ENCODE measurements around the gene KY. TPM values are rescaled to one million over a fixed set of nuclear protein-coding genes. Genes with fewer than 3 reads are reported as not detected.

The KY gene
- total RNA-seq, 1 donor from 2014 or later: 12.1 TPM

DNA sequence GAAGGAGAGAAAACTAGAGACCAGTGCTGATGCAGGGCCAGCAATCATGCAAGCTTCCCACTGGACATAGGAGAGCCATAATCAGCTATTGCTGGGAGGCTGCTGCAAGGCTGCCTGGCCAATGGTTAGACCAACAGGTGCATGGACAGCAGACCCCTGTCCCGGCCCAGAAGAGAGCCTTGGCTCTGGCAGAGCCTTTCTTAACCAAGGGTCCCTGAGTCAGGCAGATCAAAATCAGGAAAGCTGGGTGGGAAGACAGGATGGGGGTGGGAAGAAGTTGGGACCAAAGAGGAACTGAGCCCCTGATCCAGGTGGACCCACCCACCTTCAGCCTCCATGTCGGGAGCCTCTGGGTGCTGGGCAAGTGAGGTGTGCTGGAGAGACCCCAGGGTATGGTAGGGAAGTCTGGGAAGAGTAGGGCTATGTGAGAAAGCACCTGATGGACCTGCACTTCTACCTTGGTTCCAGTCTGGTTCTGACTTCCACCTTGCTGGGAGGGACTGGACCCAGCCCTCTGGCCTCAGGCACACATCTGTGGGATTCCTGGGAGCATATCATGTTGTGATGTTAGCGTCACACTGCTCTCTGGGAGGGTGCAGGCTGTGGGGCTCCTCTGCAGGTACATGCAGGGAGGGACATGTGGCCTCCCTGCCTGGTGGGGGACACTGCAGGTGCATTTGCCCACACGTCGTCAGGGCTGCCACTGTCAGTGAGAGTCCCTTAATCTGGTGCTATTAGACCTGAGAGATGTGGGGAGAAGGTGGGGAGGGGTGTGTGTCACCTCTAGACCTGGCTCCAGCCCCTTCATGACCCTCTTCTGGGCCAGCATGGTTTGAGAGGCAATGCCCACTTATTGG is 24.7 kb downstream of the KY start:
- Histone ChIP-seq H3K4me1 (no peaks in the 10 kb centered on the region), H3K4me3 (no peak overlapping the region), H3K27me3 (ENCODE audit: low read depth) (no peaks in the 10 kb centered on the region), H3K9me3 (replicated peaks) (peaks cover 15% of the 10 kb centered on the region), H3K27ac (replicated peaks) (no peak overlapping the region), H3K36me3 (peaks cover 15% of the 10 kb centered on the region)
- no peak for DNase-seq
- TF ChIP-seq, protein P1, sequence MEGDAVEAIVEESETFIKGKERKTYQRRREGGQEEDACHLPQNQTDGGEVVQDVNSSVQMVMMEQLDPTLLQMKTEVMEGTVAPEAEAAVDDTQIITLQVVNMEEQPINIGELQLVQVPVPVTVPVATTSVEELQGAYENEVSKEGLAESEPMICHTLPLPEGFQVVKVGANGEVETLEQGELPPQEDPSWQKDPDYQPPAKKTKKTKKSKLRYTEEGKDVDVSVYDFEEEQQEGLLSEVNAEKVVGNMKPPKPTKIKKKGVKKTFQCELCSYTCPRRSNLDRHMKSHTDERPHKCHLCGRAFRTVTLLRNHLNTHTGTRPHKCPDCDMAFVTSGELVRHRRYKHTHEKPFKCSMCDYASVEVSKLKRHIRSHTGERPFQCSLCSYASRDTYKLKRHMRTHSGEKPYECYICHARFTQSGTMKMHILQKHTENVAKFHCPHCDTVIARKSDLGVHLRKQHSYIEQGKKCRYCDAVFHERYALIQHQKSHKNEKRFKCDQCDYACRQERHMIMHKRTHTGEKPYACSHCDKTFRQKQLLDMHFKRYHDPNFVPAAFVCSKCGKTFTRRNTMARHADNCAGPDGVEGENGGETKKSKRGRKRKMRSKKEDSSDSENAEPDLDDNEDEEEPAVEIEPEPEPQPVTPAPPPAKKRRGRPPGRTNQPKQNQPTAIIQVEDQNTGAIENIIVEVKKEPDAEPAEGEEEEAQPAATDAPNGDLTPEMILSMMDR (IDR thresholded peaks at IDR 0.05; ENCODE audit: borderline replicate concordance): no peak
- intact Hi-C loops (cut with micrococcal nuclease): no loop called here

DNA sequence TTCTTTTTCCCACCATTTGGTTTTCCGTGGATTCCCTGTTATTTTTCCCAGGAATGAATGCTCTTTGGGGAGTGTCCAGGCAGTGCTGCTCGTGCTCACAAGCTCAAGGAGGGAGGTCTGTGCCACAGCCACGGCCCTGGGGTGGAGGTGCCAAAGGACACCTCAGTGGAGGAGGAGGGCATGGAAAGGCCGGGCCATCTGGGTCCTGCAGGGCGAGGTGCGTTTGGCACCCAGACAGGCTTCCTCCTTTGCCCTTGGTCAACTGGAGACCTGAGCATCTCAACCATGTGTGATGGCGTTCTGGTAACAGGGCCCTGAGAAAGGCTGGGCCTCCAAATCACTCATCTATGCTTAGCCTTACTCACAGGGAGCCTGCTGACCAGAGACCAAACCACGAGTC is 25.4 kb downstream of the KY start:
- Histone ChIP-seq H3K27me3 (ENCODE audit: low read depth) (no peaks in the 10 kb centered on the region), H3K27ac (replicated peaks) (no peak overlapping the region), H3K4me1 (no peaks in the 10 kb centered on the region), H3K9me3 (replicated peaks) (peaks cover 9% of the 10 kb centered on the region), H3K36me3 (peaks cover 15% of the 10 kb centered on the region), H3K4me3 (no peak overlapping the region)
- DNase-seq: no peak
- intact Hi-C loops (cut with micrococcal nuclease): no loop called here
- TF ChIP-seq, protein P1 (IDR thresholded peaks at IDR 0.05; ENCODE audit: borderline replicate concordance): no peak

DNA sequence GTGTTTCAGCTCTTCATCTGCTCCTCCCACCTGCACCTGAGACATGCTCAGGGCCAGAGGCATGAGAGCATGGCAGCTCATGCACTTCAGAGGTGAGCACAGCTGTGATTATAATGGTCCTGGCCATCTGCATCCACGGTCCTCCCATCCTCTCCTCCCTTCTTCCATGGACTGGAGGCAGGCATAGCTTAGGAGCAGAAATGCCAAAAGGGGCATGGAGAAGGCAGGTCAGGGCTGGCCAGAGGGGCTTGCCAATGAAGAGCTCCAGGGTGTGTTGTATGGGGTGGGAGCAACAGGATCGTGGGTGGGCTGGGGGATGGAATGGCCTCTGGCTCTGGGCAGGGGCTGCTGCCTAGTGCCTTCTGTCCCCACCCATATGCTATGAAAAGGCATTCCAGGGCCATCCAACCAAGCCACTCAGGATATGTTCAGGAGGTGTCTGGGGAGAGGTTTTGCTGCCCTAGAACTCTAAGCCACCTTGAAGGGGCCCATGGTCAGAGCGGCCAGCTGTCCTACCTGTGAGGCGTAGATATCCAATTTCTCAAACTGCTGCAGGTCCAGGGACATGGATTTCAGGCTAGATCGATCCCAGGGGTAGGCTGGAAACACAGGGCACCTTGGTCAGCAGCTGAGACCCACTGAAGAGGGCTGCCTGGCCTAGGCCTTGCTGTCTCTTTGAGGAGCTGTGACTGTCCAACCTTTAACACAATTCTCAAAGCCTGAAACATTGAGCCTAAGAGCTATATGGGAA is 26.1 kb downstream of the KY start:
- H3K36me3 ChIP-seq: peaks cover 18% of the 10 kb centered on the region
- TF ChIP-seq, protein P1 (IDR thresholded peaks at IDR 0.05; ENCODE audit: borderline replicate concordance): no peak
- H3K27me3 ChIP-seq (ENCODE audit: low read depth): no peaks in the 10 kb centered on the region
- H3K27ac ChIP-seq (replicated peaks): no peak overlapping the region
- peaks cover 1% of the 10 kb centered on the region for H3K9me3 ChIP-seq (replicated peaks)
- intact Hi-C loops (cut with micrococcal nuclease): no loop called here
- DNase-seq: no peak
- no peak overlapping the region for H3K4me3 ChIP-seq
- no peaks in the 10 kb centered on the region for H3K4me1 ChIP-seq

DNA sequence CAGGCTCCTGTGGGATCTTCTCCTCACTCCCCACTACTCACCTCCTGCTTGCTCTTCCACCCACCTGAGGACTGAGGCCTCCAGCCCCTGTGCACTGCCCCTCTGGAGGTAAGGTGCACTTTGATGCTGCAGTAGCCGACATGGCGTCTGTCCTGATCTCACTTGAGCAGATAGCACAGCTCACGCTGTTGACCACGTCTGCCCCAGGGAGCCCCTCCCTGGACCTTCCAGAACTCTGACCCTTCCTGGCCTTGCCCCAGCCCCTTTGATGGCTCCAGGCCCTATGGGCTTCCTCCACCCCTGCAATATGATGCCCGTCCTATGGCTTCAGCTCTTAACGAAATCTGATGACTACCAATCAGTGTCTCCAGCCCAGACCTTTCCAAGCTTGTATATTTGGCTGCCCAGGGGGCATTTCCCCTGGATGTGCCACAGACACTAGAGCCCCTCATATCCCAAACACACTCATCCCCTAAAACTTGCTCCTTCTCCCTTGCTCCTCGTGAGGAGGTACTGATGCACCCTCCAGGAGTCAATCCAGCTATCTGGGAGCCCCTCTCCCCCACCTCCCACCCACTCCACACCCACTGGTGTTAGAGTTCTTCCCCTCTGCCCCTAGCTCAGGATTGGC is 27.1 kb downstream of the KY start:
- DNase-seq: no peak
- Histone ChIP-seq H3K27ac (replicated peaks) (no peak overlapping the region), H3K4me1 (no peaks in the 10 kb centered on the region), H3K36me3 (peaks cover 18% of the 10 kb centered on the region), H3K27me3 (ENCODE audit: low read depth) (no peaks in the 10 kb centered on the region), H3K9me3 (replicated peaks) (no peaks in the 10 kb centered on the region), H3K4me3 (no peak overlapping the region)
- TF ChIP-seq, protein P1 (IDR thresholded peaks at IDR 0.05; ENCODE audit: borderline replicate concordance): no peak
- intact Hi-C loops (cut with micrococcal nuclease): no loop called here

DNA sequence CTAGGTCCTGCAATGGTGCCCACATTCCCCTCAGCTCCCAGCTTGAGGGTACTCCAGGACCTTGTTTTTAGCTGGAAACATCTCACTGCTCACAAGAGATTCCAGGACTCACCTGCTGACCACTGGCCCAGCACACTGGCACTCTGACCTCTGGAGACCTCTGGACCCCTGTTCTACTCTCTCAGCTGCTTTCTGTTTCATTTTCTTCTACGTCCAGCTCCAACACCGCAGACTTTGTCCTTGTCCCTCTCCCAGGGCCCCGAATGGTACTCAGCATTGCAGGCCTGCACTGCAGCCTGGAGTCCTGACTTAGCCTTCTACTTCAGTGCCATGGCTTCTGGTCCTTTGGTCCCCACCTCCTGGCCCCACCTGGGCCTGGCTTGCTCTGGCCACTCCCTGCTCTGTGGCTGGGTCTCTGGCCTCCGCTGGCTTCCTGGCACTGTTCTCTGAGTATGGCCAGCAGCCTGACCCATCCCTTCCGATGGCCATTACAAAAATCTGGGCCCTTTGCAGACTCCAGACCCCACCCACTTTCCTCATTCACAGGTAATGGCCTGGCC is 27.9 kb downstream of the KY start:
- TF ChIP-seq, protein P1 (IDR thresholded peaks at IDR 0.05; ENCODE audit: borderline replicate concordance): no peak
- no peaks in the 10 kb centered on the region for H3K9me3 ChIP-seq (replicated peaks)
- H3K4me1 ChIP-seq: no peaks in the 10 kb centered on the region
- no peak overlapping the region for H3K4me3 ChIP-seq
- peaks cover 20% of the 10 kb centered on the region for H3K36me3 ChIP-seq
- H3K27ac ChIP-seq (replicated peaks): no peak overlapping the region
- H3K27me3 ChIP-seq (ENCODE audit: low read depth): no peaks in the 10 kb centered on the region
- intact Hi-C loops (cut with micrococcal nuclease): no loop called here
- no peak for DNase-seq

Data from left ventricle myocardium inferior (tissue), 1 donor.